HUES48 (cell line): ENCODE results near the gene PRR14L.
A peak's percentile ranks its signal among the peaks of the same experiment; 100 is the strongest.

Source experiments
- H3K27ac ChIP-seq: one replicate; pipeline ENCODE4 v1.7.0; 2013; ENCODE audit warnings: low read depth, low read length, inconsistent platforms
- H3K27me3 ChIP-seq: 2 replicates; pipeline ENCODE4 v1.6.1; 2013; ENCODE audit warnings: mild to moderate bottlenecking, low read length; ENCODE audit not compliant: control insufficient read depth, insufficient read depth
- H3K36me3 ChIP-seq: 2 replicates; pipeline ENCODE4 v1.6.1; 2013; ENCODE audit warnings: low read length; ENCODE audit not compliant: control insufficient read depth, insufficient read depth
- H3K4me1 ChIP-seq: 2 replicates; pipeline ENCODE4 v1.6.1; 2013; ENCODE audit warnings: mild to moderate bottlenecking, low read length; ENCODE audit not compliant: control insufficient read depth, insufficient read depth
- H3K4me3 ChIP-seq: 2 replicates; pipeline ENCODE4 v1.5.1; 2013; ENCODE audit warnings: mild to moderate bottlenecking, low read depth, low read length
- H3K9ac ChIP-seq: 2 replicates; pipeline ENCODE4 v1.6.1; 2013; ENCODE audit warnings: mild to moderate bottlenecking, low read depth, low read length, moderate library complexity
- H3K9me3 ChIP-seq: 2 replicates; pipeline ENCODE4 v1.6.1; 2013; ENCODE audit warnings: low read length; ENCODE audit not compliant: control insufficient read depth, insufficient read depth

The PRR14L gene

GRCh38 chr22:31654408-31654807, 95.5 kb downstream of the PRR14L start:
- Histone ChIP-seq H3K9me3 (no peaks in the 10 kb centered on the region), H3K27ac (no peak overlapping the region), H3K27me3 (no peaks in the 10 kb centered on the region), H3K4me1 (no peaks in the 10 kb centered on the region; the same call in 1 of the 2 replicates), H3K36me3 (peaks cover 5% of the 10 kb centered on the region; the same call in 1 of the 2 replicates), H3K9ac (no peak overlapping the region), H3K4me3 (no peak overlapping the region)

GRCh38 chr22:31653944-31654343, 96.0 kb downstream of the PRR14L start:
- Histone ChIP-seq H3K27ac (no peak overlapping the region), H3K27me3 (no peaks in the 10 kb centered on the region), H3K9me3 (no peaks in the 10 kb centered on the region), H3K36me3 (peaks cover 10% of the 10 kb centered on the region), H3K4me3 (no peak overlapping the region), H3K9ac (no peak overlapping the region), H3K4me1 (no peaks in the 10 kb centered on the region; the same call in 1 of the 2 replicates)

GRCh38 chr22:31652911-31653684, 96.8 kb downstream of the PRR14L start:
- no peak overlapping the region for H3K4me3 ChIP-seq
- H3K27me3 ChIP-seq: no peaks in the 10 kb centered on the region
- H3K27ac ChIP-seq: no peak overlapping the region
- H3K9ac ChIP-seq: no peak overlapping the region
- peaks cover 2% of the 10 kb centered on the region for H3K4me1 ChIP-seq
- H3K36me3 ChIP-seq: peaks cover 14% of the 10 kb centered on the region
- no peaks in the 10 kb centered on the region for H3K9me3 ChIP-seq

- H3K36me3 ChIP-seq: peaks cover 24% of the 10 kb centered on the region
- H3K4me1 ChIP-seq: peaks cover 12% of the 10 kb centered on the region
- no peak overlapping the region for H3K4me3 ChIP-seq
- H3K9ac ChIP-seq: no peak overlapping the region
- H3K9me3 ChIP-seq: no peaks in the 10 kb centered on the region
- no peaks in the 10 kb centered on the region for H3K27me3 ChIP-seq
- H3K27ac ChIP-seq: no peak overlapping the region
These were observed 97.8 kb downstream of the PRR14L start for GRCh38 chr22:31652088-31652487.

- Histone ChIP-seq H3K9me3 (no peaks in the 10 kb centered on the region), H3K27me3 (no peaks in the 10 kb centered on the region), H3K4me1 (peaks cover 15% of the 10 kb centered on the region), H3K9ac (no peak overlapping the region), H3K4me3 (no peak overlapping the region), H3K36me3 (peaks cover 28% of the 10 kb centered on the region), H3K27ac (no peak overlapping the region)
These were observed 98.3 kb downstream of the PRR14L start for GRCh38 chr22:31651664-31652063.

- Histone ChIP-seq H3K27ac (no peak overlapping the region), H3K9ac (no peak overlapping the region), H3K36me3 (peaks cover 37% of the 10 kb centered on the region), H3K9me3 (no peaks in the 10 kb centered on the region), H3K4me3 (no peak overlapping the region), H3K27me3 (no peaks in the 10 kb centered on the region), H3K4me1 (peaks cover 18% of the 10 kb centered on the region)
These were observed 99.5 kb downstream of the PRR14L start for GRCh38 chr22:31650391-31650790.

- Histone ChIP-seq H3K9ac (peak overlapping the region; percentile 59), H3K27me3 (no peaks in the 10 kb centered on the region), H3K9me3 (no peaks in the 10 kb centered on the region), H3K36me3 (peaks cover 45% of the 10 kb centered on the region), H3K4me1 (peaks cover 18% of the 10 kb centered on the region), H3K4me3 (peak overlapping the region; percentile 29; the same call in 1 of the 2 replicates), H3K27ac (peak overlapping the region; percentile 94)
These were observed 102.2 kb downstream of the PRR14L start for GRCh38 chr22:31647523-31648320.

- H3K36me3 ChIP-seq: peaks cover 45% of the 10 kb centered on the region
- no peaks in the 10 kb centered on the region for H3K9me3 ChIP-seq
- H3K27ac ChIP-seq: peak overlapping the region; percentile 94
- H3K27me3 ChIP-seq: no peaks in the 10 kb centered on the region
- H3K4me3 ChIP-seq: no peak overlapping the region
- peaks cover 18% of the 10 kb centered on the region for H3K4me1 ChIP-seq
- H3K9ac ChIP-seq: no peak overlapping the region
These were observed 102.9 kb downstream of the PRR14L start for GRCh38 chr22:31647066-31647465.

- Histone ChIP-seq H3K4me3 (no peak overlapping the region), H3K9me3 (no peaks in the 10 kb centered on the region), H3K36me3 (peaks cover 45% of the 10 kb centered on the region), H3K27me3 (no peaks in the 10 kb centered on the region), H3K4me1 (peaks cover 18% of the 10 kb centered on the region), H3K9ac (no peak overlapping the region), H3K27ac (peak overlapping the region; percentile 94)
These were observed 103.5 kb downstream of the PRR14L start for GRCh38 chr22:31646186-31647019.

GRCh38 chr22:31639436-31640039, 110.4 kb downstream of the PRR14L start:
- Histone ChIP-seq H3K4me3 (no peak overlapping the region), H3K27ac (no peak overlapping the region), H3K9ac (no peak overlapping the region)

More at GRCh38 chr22:31639436-31640039, 110.4 kb downstream of the PRR14L start:
- Histone ChIP-seq H3K4me1 (no peaks in the 10 kb centered on the region), H3K36me3 (peaks cover 4% of the 10 kb centered on the region; the same call in 1 of the 2 replicates), H3K9me3 (no peaks in the 10 kb centered on the region), H3K27me3 (no peaks in the 10 kb centered on the region)
